Measurements from ENCODE around the gene STAT4. TPM values are rescaled to one million over a fixed set of nuclear protein-coding genes. Genes with fewer than 3 reads are reported as not detected.

Gene STAT4
- total RNA-seq, 1 experiment from 2014 or later = 0.33 TPM

GRCh38 chr2:191148281-191148680 is 2.5 kb downstream of the STAT4 start:
- H3K79me2 ChIP-seq (ENCODE audit: insufficient read depth, low read length) = no peaks in the 10 kb centered on the region
- no peak overlapping the region for H2BK120ac ChIP-seq (ENCODE audit: low read depth, low read length, poor library complexity, severe bottlenecking)
- H3K27me3 Mint-ChIP-seq (ENCODE audit: low read depth) = peaks cover 26% of the 10 kb centered on the region
- H3K27me3 ChIP-seq (ENCODE audit: insufficient read depth, low read length) = no peaks in the 10 kb centered on the region
- no peak overlapping the region for H3K23ac ChIP-seq (ENCODE audit: insufficient read length, low read depth, low read length)
- no peak overlapping the region for H4K91ac ChIP-seq (ENCODE audit: insufficient read length, low read depth, low read length)
- no peak overlapping the region for H4K8ac ChIP-seq (replicated peaks; ENCODE audit: insufficient read length, low read depth, low read length)
- no peak overlapping the region for H3K4me3 Mint-ChIP-seq
- H3K4me1 Mint-ChIP-seq = peaks cover 7 to 8% of the 10 kb centered on the region in 2 experiments
- no peak for DNase-seq
- H2BK5ac ChIP-seq (ENCODE audit: insufficient read length, low read length) = no peak overlapping the region
- no CpG with 5 or more reads among the region's 1 CpG for WGBS (ENCODE audit: extremely low coverage, insufficient read length, low lambda C conversion rate)
- no peak overlapping the region for H2AK5ac ChIP-seq (ENCODE audit: insufficient read length, low read length)
- TF ChIP-seq CTCF (conservative IDR thresholded peaks at IDR 0.05) = no peak
- H3K4me1 ChIP-seq (ENCODE audit: insufficient read depth, low read length) = no peaks in the 10 kb centered on the region; the same call in 1 of the 2 replicates
- no peak overlapping the region for H4K5ac ChIP-seq (ENCODE audit: insufficient read length, low read depth, low read length)
- no peak overlapping the region for H2BK20ac ChIP-seq (ENCODE audit: low read depth, low read length, poor library complexity, severe bottlenecking)
- no peak overlapping the region for H3K4ac ChIP-seq (ENCODE audit: low read depth, low read length)
- H3K27ac Mint-ChIP-seq = no peak overlapping the region
- peaks cover 9% of the 10 kb centered on the region for H3K23me2 ChIP-seq (ENCODE audit: insufficient read length, low read depth, low read length, poor library complexity, severe bottlenecking)
- no peaks in the 10 kb centered on the region for H3K9me3 ChIP-seq (ENCODE audit: control insufficient read depth, low read depth, low read length)
- H3K27ac ChIP-seq (ENCODE audit: insufficient read length, low read depth, low read length) = no peak overlapping the region
- H3T11ph ChIP-seq (ENCODE audit: low read length) = no peak overlapping the region
- no peak overlapping the region for H3K56ac ChIP-seq (ENCODE audit: insufficient read length, low read depth, low read length)
- H3K9me3 Mint-ChIP-seq = no peaks in the 10 kb centered on the region
- no peaks in the 10 kb centered on the region for H3K79me1 ChIP-seq (ENCODE audit: insufficient read depth, low read depth, low read length, poor library complexity, severe bottlenecking)
- H4K20me1 ChIP-seq (ENCODE audit: control insufficient read depth, insufficient read depth, insufficient read length) = no peaks in the 10 kb centered on the region
- no peaks in the 10 kb centered on the region for H3K36me3 Mint-ChIP-seq (ENCODE audit: insufficient read depth in 1 of 3, low read depth in 3 of 3)
- no peak overlapping the region for H3K18ac ChIP-seq (ENCODE audit: insufficient read length, low read depth, low read length)
- H3K4me2 ChIP-seq (ENCODE audit: insufficient read depth, insufficient read length, low read length) = no peak overlapping the region
- no peak overlapping the region for H2AFZ ChIP-seq (ENCODE audit: low read length)
- H3K9ac ChIP-seq (ENCODE audit: extremely low read depth, insufficient read length, low read length) = no peak overlapping the region
- H2BK15ac ChIP-seq (ENCODE audit: low read depth, low read length) = no peak overlapping the region
- H2BK12ac ChIP-seq (ENCODE audit: insufficient read length, low read depth, low read length) = no peak overlapping the region
- H3K14ac ChIP-seq (ENCODE audit: insufficient read depth, low read length) = no peak overlapping the region
